ENCODE measurements around the gene SYNPO2L.

- TF ChIP-seq CTCF (IDR thresholded peaks at IDR 0.05; ENCODE audit: poor library complexity, severe bottlenecking) (no peak), EZH2 (IDR thresholded peaks at IDR 0.05; ENCODE audit: borderline replicate concordance, insufficient read depth, low read length, poor library complexity, severe bottlenecking) (no peak)
Measured at GRCh38 chr10:73653701-73654100, 2.1 kb downstream of the SYNPO2L start.
